Neural cell (in vitro differentiated cells): Measurements from ENCODE around the gene TOR1AIP1. TPM values are rescaled to one million over a fixed set of nuclear protein-coding genes. Genes with fewer than 3 reads are reported as not detected.

ENCODE experiments used
- H2AFZ ChIP-seq: fragments of 200-600, 300-800 bp; sonication (generic), shearing (Covaris generic); 2 replicates; pipeline ENCODE4 v1.6.0; 2014; ENCODE audit warnings: low read depth, mild to moderate bottlenecking, antibody characterized with exemption, low read length, moderate library complexity
- H3F3A ChIP-seq: fragments of 200-600 bp; shearing (Covaris generic); 2 replicates; pipeline ENCODE4 v1.6.1; 2016; ENCODE audit warnings: mild to moderate bottlenecking, moderate library complexity, mixed read lengths, antibody characterized with exemption, low read length; ENCODE audit not compliant: insufficient read depth, poor library complexity, severe bottlenecking
- H3K27ac ChIP-seq: fragments of 200-600, 300-800 bp; sonication (generic), shearing (Covaris generic); 2 replicates; pipeline ENCODE4 v1.5.1; 2014; ENCODE audit warnings: mild to moderate bottlenecking, low read length, moderate library complexity
- H3K27me3 ChIP-seq: fragments of 300-800, 200-600 bp; sonication (generic), shearing (Covaris generic); 2 replicates; pipeline ENCODE4 v1.6.0; 2014; ENCODE audit warnings: mild to moderate bottlenecking, low read depth, low read length, moderate library complexity; ENCODE audit not compliant: insufficient read depth
- H3K36me3 ChIP-seq: fragments of 300-800, 200-600 bp; sonication (generic), shearing (Covaris generic); 2 replicates; pipeline ENCODE4 v1.5.1; 2014; ENCODE audit warnings: mild to moderate bottlenecking, antibody characterized with exemption, low read length, moderate library complexity; ENCODE audit not compliant: insufficient read depth
- H3K4me2 ChIP-seq: fragments of 300-800, 200-600 bp; sonication (generic), shearing (Covaris generic); 2 replicates; pipeline ENCODE4 v1.6.0; 2014; ENCODE audit warnings: mild to moderate bottlenecking, low read length
- H3K4me3 ChIP-seq: fragments of 300-800, 200-600 bp; sonication (generic), shearing (Covaris generic); 2 replicates; pipeline ENCODE4 v1.5.1; 2014; ENCODE audit warnings: mild to moderate bottlenecking, low read length, moderate library complexity
- H3K79me2 ChIP-seq: fragments of 200-600 bp; shearing (Covaris generic); replicated peaks from 2 replicates; pipeline ENCODE4 v1.6.0; 2014; ENCODE audit warnings: mild to moderate bottlenecking, low read length, moderate library complexity; ENCODE audit not compliant: insufficient read depth
- H3K9ac ChIP-seq: fragments of 300-800, 200-600 bp; sonication (generic), shearing (Covaris generic); 2 replicates; pipeline ENCODE4 v1.6.1; 2016; ENCODE audit warnings: mild to moderate bottlenecking, low read length, mixed read lengths
- H3K9me2 ChIP-seq: fragments of 200-600 bp; shearing (Covaris generic); 2 replicates; pipeline ENCODE4 v1.6.1; 2016; ENCODE audit warnings: mild to moderate bottlenecking, low read length, mixed read lengths; ENCODE audit not compliant: insufficient read depth
- H3K9me3 ChIP-seq: fragments of 200-600, 300-800 bp; sonication (generic), shearing (Covaris generic); 2 replicates; pipeline ENCODE4 v1.6.1; 2016; ENCODE audit warnings: mild to moderate bottlenecking, mixed run types, low read length, moderate library complexity, mixed read lengths
- H4K20me1 ChIP-seq: fragments of 200-600 bp; shearing (Covaris generic); 2 replicates; pipeline ENCODE4 v1.6.1; 2016; ENCODE audit warnings: mild to moderate bottlenecking, mixed run types; ENCODE audit not compliant: insufficient read depth
- EP300 ChIP-seq: fragments of 450-650 bp; conservative IDR thresholded peaks from 2 replicates; pipeline ENCODE4 v1.6.1; 2014; ENCODE audit warnings: antibody characterized with exemption, mild to moderate bottlenecking, moderate library complexity; ENCODE audit not compliant: poor library complexity, severe bottlenecking
- EZH2 ChIP-seq: fragments of 200-600, 300-800 bp; shearing (Covaris generic), sonication (generic); IDR thresholded peaks from 2 replicates; pipeline ENCODE4 v1.6.1; 2014; ENCODE audit warnings: antibody characterized with exemption, low read length, borderline replicate concordance, mild to moderate bottlenecking; ENCODE audit not compliant: insufficient read depth, poor library complexity, severe bottlenecking
- MXI1 ChIP-seq: fragments of 450-650 bp; conservative IDR thresholded peaks from 2 replicates; pipeline ENCODE4 v1.6.1; 2014; ENCODE audit warnings: antibody characterized with exemption, mild to moderate bottlenecking; ENCODE audit not compliant: poor library complexity, severe bottlenecking
- POLR2AphosphoS5 ChIP-seq: IDR thresholded peaks from 2 replicates; pipeline ENCODE4 v1.6.1; 2012
- RAD21 ChIP-seq: fragments of 450-650 bp; conservative IDR thresholded peaks from 2 replicates; pipeline ENCODE4 v1.6.1; 2014; ENCODE audit warnings: antibody characterized with exemption, mild to moderate bottlenecking, moderate library complexity
- REST ChIP-seq: IDR thresholded peaks from 2 replicates; pipeline ENCODE4 v1.6.1; 2012; ENCODE audit warnings: borderline replicate concordance
- SMC3 ChIP-seq: fragments of 450-650 bp; conservative IDR thresholded peaks from 2 replicates; pipeline ENCODE4 v1.6.1; 2014; ENCODE audit warnings: antibody characterized with exemption, mild to moderate bottlenecking, moderate library complexity; ENCODE audit not compliant: poor library complexity
- TAF1 ChIP-seq: IDR thresholded peaks from 2 replicates; pipeline ENCODE4 v1.6.1; 2012; ENCODE audit warnings: low read depth
- polyA plus RNA-seq: library from polyadenylated mRNA; depleted of rRNA; stranded (reverse); fragments of >200 nt; gene quantifications from 2 replicates; pipeline ENCODE4 v1.2.3, GENCODE V29; 2014
- TF ChIP-seq, protein P1 (sequence below): fragments of 450-650 bp; IDR thresholded peaks from 2 replicates; pipeline ENCODE4 v1.5.1; 2014; ENCODE audit warnings: antibody characterized with exemption, mild to moderate bottlenecking, moderate library complexity; ENCODE audit not compliant: poor library complexity, severe bottlenecking

Gene TOR1AIP1
- polyA plus RNA-seq, 1 donor from 2014 or later = 10.4 TPM

- Histone ChIP-seq H3K27ac (no peak overlapping the region), H3K79me2 (no peaks in the 10 kb centered on the region), H4K20me1 (no peaks in the 10 kb centered on the region), H3K27me3 (no peaks in the 10 kb centered on the region), H3K9ac (no peak overlapping the region), H3K9me2 (no peaks in the 10 kb centered on the region), H3F3A (no peaks in the 10 kb centered on the region), H2AFZ (no peak overlapping the region), H3K36me3 (no peaks in the 10 kb centered on the region), H3K4me3 (no peak overlapping the region), H3K9me3 (no peaks in the 10 kb centered on the region), H3K4me2 (no peak overlapping the region)
- TF ChIP-seq EZH2 = no peak
- TF ChIP-seq REST = no peak
- TF ChIP-seq MXI1 = no peak
- TF ChIP-seq EP300 = no peak
- TF ChIP-seq TAF1 = no peak
- TF ChIP-seq SMC3 = no peak
- TF ChIP-seq, protein P1, sequence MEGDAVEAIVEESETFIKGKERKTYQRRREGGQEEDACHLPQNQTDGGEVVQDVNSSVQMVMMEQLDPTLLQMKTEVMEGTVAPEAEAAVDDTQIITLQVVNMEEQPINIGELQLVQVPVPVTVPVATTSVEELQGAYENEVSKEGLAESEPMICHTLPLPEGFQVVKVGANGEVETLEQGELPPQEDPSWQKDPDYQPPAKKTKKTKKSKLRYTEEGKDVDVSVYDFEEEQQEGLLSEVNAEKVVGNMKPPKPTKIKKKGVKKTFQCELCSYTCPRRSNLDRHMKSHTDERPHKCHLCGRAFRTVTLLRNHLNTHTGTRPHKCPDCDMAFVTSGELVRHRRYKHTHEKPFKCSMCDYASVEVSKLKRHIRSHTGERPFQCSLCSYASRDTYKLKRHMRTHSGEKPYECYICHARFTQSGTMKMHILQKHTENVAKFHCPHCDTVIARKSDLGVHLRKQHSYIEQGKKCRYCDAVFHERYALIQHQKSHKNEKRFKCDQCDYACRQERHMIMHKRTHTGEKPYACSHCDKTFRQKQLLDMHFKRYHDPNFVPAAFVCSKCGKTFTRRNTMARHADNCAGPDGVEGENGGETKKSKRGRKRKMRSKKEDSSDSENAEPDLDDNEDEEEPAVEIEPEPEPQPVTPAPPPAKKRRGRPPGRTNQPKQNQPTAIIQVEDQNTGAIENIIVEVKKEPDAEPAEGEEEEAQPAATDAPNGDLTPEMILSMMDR = no peak
- TF ChIP-seq RAD21 = no peak
- no peak for TF ChIP-seq POLR2AphosphoS5
These were observed 53.9 kb downstream of the TOR1AIP1 start for GRCh38 chr1:179935909-179936496.

DNA sequence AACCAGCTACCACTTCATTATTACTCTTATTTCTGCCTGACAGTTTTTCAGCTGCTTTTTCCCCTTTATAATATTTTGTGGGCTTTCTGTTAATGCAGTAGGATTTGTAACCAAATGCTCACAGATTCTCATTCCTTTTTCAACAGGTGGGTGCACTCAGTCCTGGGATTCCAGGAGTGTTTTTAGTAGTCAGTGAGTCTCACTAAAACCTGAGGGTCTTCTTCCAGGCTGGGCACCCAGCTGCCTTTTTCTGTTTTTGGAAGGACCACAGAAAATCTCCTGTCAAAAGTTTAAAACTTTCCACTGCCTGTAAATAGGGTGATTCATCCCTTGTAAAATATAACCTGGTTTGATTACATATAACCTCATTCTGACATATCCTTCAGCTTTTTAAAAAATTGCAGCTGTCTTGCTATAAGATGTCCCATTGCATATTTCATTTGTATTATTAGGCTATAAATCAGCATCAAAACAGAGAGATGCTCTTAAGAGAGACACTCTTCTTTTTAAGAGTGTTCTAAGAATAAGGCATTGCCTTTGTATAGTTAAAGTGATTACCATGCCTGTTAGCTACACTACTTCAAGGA, 55.7 kb downstream of the TOR1AIP1 start:
- H4K20me1 ChIP-seq = no peaks in the 10 kb centered on the region
- H3K79me2 ChIP-seq = no peaks in the 10 kb centered on the region
- no peak overlapping the region for H3K27ac ChIP-seq
- H3K9me3 ChIP-seq = no peaks in the 10 kb centered on the region
- no peak overlapping the region for H3K4me2 ChIP-seq
- TF ChIP-seq SMC3 = no peak
- no peak for TF ChIP-seq MXI1
- no peak for TF ChIP-seq EP300
- H3K36me3 ChIP-seq = no peaks in the 10 kb centered on the region
- no peaks in the 10 kb centered on the region for H3K27me3 ChIP-seq
- H3F3A ChIP-seq = no peaks in the 10 kb centered on the region
- no peak overlapping the region for H3K9ac ChIP-seq
- H3K4me3 ChIP-seq = no peak overlapping the region
- H3K9me2 ChIP-seq = no peaks in the 10 kb centered on the region
- no peak overlapping the region for H2AFZ ChIP-seq
